T-helper 2 cell treated with Interferon-gamma antibody and Interleukin-4, amounts not matched to agents 5 μg/mL and 100 μg/mL, for 36 hours (primary cell): Measurements from ENCODE around the gene NR1H2.
A peak's percentile ranks its signal among the peaks of the same experiment; 100 is the strongest.

Experiments
- DNase-seq: peaks from one replicate; pipeline ENCODE4 v3.0.0; 2021; ENCODE audit warnings: low spot score
- H3K27ac Mint-ChIP-seq: one replicate; pipeline ENCODE4 v1.8.0; 2021; ENCODE audit warnings: mild to moderate bottlenecking, mixed read lengths
- H3K27me3 Mint-ChIP-seq: one replicate; pipeline ENCODE4 v1.8.0; 2021; ENCODE audit warnings: low read depth, mixed read lengths
- H3K36me3 Mint-ChIP-seq: one replicate; pipeline ENCODE4 v1.8.0; 2021; ENCODE audit warnings: low read depth, mixed read lengths
- H3K4me1 Mint-ChIP-seq: one replicate; pipeline ENCODE4 v1.8.0; 2021; ENCODE audit warnings: low read depth, mixed read lengths
- H3K4me3 Mint-ChIP-seq: one replicate; pipeline ENCODE4 v1.8.0; 2022; ENCODE audit warnings: mild to moderate bottlenecking, moderate library complexity, mixed read lengths
- H3K9me3 Mint-ChIP-seq: one replicate; pipeline ENCODE4 v1.8.0; 2021; ENCODE audit warnings: mixed read lengths

The NR1H2 gene

DNA sequence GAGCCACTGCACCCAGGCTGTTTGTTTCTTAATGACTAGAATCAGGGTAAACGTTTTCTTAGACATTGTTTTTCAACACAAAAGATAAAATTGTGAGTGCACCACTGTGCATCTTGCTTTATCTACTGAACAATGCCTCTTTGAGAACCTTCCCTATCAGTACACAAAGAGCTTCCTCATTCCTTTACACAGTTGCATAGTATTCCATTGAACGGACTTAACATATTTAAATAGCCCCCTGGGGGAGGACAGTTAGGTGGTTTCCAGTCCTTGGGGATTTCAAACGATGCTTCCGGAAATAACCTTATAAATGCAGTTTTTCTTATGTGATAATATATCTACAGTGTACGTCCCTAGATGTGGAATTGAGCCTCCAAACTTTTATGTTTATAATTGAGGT lies 16.5 kb downstream of the NR1H2 start:
- no peak overlapping the region for H3K4me3 Mint-ChIP-seq
- no peaks in the 10 kb centered on the region for H3K4me1 Mint-ChIP-seq
- peaks cover 32% of the 10 kb centered on the region for H3K36me3 Mint-ChIP-seq
- no peak overlapping the region for H3K27ac Mint-ChIP-seq
- no peaks in the 10 kb centered on the region for H3K27me3 Mint-ChIP-seq
- no peaks in the 10 kb centered on the region for H3K9me3 Mint-ChIP-seq
- no peak for DNase-seq

DNA sequence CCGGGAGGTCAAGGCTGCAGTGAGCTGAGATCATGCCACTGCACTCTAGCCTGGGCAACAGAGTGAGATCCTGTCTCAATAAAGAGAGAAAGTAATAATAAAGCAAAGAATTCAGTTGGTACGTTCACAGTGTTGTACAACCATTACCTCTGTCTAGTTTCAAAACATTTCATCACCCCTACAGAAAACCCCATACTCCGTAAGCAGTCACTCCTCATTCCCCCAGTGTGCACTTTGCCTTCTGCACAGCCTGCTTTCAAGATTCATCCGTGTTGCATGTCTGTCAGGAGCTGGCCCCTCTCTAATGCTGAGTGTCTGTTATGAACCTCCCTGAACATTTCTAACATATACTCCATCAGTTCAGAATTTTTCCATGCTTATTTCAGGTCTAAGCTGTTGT lies 17.3 kb downstream of the NR1H2 start:
- Mint-ChIP-seq H3K27ac (no peak overlapping the region), H3K27me3 (no peaks in the 10 kb centered on the region), H3K4me1 (no peaks in the 10 kb centered on the region), H3K4me3 (no peak overlapping the region), H3K9me3 (no peaks in the 10 kb centered on the region), H3K36me3 (peaks cover 34% of the 10 kb centered on the region)
- DNase-seq: no peak

DNA sequence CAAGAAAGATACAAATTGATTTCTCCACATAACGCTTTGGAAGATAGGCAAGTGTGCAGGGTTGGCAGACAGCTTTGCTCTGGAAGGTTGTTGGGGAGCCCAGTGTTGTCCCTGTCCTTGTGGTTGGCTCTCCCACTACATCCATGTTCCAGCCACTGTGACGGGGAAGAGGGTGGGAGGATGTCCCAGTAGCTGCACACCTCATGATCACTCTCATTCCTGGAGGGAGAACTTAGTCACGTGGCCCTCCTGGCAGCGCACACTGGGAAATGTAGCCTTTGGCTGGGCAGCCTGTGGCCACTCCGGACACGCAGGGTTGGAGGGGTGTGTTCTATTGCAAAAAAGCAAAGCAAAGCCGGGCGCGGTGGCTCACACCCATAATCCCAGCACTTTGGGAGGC lies 17.8 kb downstream of the NR1H2 start:
- Mint-ChIP-seq H3K4me3 (no peak overlapping the region), H3K36me3 (peaks cover 35% of the 10 kb centered on the region), H3K27ac (no peak overlapping the region), H3K9me3 (no peaks in the 10 kb centered on the region), H3K27me3 (no peaks in the 10 kb centered on the region), H3K4me1 (no peaks in the 10 kb centered on the region)
- no peak for DNase-seq

DNA sequence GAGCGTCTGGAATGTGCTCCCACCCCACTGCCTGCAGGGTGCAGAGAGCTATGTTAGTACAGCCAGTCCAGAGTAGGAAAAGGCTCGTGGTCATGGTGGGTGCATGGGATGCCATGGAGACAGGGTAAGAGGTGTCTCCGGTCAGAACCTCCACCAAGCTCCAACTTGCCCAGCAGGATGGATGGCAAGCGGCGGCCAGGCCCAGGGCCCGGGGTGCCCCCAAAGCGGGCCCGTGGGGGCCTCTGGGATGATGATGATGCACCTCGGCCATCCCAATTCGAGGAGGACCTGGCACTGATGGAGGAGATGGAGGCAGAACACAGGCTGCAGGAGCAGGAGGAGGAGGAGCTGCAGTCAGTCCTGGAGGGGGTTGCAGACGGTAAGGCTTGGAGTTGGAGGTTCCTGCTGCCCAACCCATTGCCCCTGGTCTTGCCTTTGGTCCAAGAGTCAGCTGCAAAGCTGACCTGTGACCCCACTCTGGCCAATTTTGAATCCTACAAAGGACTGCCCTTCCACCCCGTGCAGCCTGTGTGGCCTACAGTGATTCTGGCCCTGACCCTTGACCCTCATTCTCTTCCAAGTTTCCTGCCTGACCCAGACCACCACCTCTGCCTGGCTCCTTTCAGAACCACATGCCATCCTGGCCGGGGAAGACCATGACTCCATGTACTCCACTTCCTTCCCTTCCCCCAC lies 22.6 kb downstream of the NR1H2 start:
- H3K9me3 Mint-ChIP-seq: no peaks in the 10 kb centered on the region
- H3K4me3 Mint-ChIP-seq: no peak overlapping the region
- H3K36me3 Mint-ChIP-seq: peaks cover 23% of the 10 kb centered on the region
- H3K27ac Mint-ChIP-seq: no peak overlapping the region
- no peaks in the 10 kb centered on the region for H3K27me3 Mint-ChIP-seq
- no peak for DNase-seq
- H3K4me1 Mint-ChIP-seq: no peaks in the 10 kb centered on the region

DNA sequence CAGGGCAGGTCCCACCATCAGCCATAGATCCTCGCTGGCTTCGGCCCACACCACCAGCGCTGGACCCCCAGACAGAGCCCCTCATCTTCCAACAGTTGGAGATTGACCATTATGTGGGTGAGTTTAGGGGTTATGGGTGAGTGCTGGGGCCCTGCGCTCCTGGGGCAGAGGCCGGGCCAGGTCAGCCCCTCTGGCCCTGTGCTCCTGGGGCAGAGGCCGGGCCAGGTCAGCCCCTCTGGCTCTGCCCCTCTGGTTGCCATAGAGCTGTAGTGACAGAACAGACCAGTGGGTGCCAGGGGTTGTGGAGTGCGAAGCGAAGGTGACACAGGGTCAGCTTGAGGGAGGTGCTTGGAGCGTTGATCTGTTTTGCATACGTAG lies 23.1 kb downstream of the NR1H2 start:
- Mint-ChIP-seq H3K4me1 (no peaks in the 10 kb centered on the region), H3K4me3 (no peak overlapping the region), H3K27ac (no peak overlapping the region), H3K36me3 (peaks cover 19% of the 10 kb centered on the region), H3K27me3 (no peaks in the 10 kb centered on the region), H3K9me3 (no peaks in the 10 kb centered on the region)
- no peak for DNase-seq

DNA sequence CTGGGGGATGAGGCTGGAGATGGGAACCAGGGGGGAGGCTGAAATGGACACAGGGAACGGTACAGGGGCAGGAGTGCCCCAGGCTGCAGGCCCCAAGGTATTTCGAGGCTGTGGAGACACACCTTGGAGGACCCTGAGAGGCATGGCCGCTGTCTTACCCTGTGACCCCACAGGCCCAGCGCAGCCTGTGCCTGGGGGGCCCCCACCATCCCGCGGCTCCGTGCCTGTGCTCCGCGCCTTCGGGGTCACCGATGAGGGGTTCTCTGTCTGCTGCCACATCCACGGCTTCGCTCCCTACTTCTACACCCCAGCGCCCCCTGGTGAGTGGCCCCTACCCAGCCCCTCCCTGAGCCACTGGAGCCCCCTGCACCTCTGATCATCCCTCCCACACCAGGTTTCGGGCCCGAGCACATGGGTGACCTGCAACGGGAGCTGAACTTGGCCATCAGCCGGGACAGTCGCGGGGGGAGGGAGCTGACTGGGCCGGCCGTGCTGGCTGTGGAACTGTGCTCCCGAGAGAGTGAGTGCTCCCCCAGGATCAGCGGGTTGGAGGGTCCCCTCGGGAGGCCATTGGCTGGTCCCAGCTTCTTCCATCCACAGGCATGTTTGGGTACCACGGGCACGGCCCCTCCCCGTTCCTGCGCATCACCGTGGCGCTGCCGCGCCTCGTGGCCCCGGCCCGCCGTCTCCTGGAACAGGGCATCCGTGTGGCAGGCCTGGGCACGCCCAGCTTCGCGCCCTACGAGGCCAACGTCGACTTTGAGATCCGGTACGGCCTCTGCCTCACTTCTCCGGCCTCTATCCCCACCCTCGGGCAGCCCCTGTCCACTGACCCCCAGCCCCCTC lies 25.6 kb downstream of the NR1H2 start:
- no peaks in the 10 kb centered on the region for H3K9me3 Mint-ChIP-seq
- no peak overlapping the region for H3K4me3 Mint-ChIP-seq
- H3K27me3 Mint-ChIP-seq: no peaks in the 10 kb centered on the region
- H3K36me3 Mint-ChIP-seq: peaks cover 26% of the 10 kb centered on the region
- no peaks in the 10 kb centered on the region for H3K4me1 Mint-ChIP-seq
- H3K27ac Mint-ChIP-seq: no peak overlapping the region
- DNase-seq: no peak

DNA sequence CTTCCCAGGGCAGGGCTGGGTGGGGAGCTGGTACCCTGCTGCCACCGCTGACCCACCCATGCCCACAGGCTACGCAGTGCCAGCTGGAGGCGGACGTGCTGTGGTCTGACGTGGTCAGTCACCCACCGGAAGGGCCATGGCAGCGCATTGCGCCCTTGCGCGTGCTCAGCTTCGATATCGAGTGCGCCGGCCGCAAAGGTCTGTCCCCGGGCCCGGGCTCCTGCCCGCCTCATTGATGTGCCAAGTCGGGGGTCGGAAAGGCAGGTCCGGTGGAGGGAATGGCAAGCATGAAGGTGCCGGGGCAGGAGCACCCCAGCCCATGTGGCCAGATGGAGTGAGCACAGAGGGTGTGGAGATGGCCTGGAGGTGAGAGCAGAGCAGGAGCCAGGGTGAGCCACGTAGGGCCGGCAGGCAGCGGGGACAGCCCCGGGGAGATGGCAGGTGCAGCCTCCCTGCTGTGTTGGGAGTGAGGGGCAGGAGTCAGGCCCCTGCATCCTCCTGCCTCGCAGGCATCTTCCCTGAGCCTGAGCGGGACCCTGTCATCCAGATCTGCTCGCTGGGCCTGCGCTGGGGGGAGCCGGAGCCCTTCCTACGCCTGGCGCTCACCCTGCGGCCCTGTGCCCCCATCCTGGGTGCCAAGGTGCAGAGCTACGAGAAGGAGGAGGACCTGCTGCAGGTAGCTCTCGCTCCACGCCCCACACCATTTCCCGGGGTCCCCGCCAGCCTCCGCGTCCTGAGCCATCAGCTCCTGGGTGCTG lies 26.5 kb downstream of the NR1H2 start:
- Mint-ChIP-seq H3K4me1 (no peaks in the 10 kb centered on the region), H3K9me3 (no peaks in the 10 kb centered on the region), H3K4me3 (no peak overlapping the region), H3K27ac (no peak overlapping the region), H3K36me3 (peaks cover 28% of the 10 kb centered on the region), H3K27me3 (no peaks in the 10 kb centered on the region)
- DNase-seq: no peak

DNA sequence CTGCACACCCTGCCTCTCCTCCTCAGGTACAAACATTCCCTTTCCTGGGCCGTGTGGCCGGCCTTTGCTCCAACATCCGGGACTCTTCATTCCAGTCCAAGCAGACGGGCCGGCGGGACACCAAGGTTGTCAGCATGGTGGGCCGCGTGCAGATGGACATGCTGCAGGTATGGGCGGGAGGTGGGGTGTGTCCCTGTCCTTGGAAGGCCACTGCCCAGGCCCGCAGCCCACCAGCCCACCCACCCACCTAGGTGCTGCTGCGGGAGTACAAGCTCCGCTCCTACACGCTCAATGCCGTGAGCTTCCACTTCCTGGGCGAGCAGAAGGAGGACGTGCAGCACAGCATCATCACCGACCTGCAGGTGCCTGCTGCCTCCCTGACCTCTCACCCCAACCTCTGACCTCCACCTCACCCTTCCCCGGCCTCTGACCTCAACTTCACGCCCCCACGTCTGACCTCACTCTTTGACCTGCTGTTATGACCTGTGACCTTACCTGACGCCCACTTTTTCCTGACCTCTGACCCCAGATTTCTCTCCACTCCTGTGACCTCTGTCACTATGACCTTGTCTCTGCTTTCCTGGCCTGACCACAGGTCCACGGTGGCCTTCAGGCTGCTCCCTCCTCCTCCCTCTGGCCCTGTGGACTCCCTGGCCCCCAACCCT lies 30.0 kb downstream of the NR1H2 start:
- H3K36me3 Mint-ChIP-seq: peaks cover 25% of the 10 kb centered on the region
- no peaks in the 10 kb centered on the region for H3K4me1 Mint-ChIP-seq
- DNase-seq: no peak
- no peaks in the 10 kb centered on the region for H3K9me3 Mint-ChIP-seq
- no peaks in the 10 kb centered on the region for H3K27me3 Mint-ChIP-seq
- no peak overlapping the region for H3K4me3 Mint-ChIP-seq
- H3K27ac Mint-ChIP-seq: peak overlapping the region; percentile 38

DNA sequence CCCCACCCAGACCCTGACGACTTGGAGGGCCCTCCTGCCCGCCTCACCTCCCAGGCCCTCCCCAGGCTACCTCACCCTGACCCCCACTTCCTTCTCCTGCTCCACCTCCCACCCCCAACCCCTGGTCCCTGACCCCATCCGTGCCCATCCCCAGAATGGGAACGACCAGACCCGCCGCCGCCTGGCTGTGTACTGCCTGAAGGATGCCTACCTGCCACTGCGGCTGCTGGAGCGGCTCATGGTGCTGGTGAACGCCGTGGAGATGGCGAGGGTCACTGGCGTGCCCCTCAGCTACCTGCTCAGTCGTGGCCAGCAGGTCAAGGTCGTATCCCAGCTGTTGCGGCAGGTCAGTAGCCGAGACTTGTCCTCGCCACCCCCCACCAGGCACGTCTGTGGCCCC lies 30.6 kb downstream of the NR1H2 start:
- no peak overlapping the region for H3K27ac Mint-ChIP-seq
- H3K9me3 Mint-ChIP-seq: no peaks in the 10 kb centered on the region
- no peak for DNase-seq
- no peaks in the 10 kb centered on the region for H3K4me1 Mint-ChIP-seq
- no peak overlapping the region for H3K4me3 Mint-ChIP-seq
- peaks cover 24% of the 10 kb centered on the region for H3K36me3 Mint-ChIP-seq
- H3K27me3 Mint-ChIP-seq: no peaks in the 10 kb centered on the region

DNA sequence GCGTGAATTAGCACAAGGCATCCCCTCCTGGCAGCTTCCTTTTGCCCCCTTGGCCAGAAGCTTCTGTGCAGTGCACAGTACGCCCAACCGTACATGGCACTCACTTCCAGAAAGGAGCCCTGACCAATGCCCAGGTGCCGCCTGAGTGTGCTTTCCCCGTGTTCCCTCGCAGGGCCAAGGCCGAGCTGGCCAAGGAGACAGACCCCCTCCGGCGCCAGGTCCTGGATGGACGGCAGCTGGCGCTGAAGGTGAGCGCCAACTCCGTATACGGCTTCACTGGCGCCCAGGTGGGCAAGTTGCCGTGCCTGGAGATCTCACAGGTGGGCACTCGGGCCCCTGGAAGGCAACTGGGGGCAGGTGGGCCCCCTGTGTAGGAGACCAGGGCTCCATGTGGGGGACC lies 33.1 kb downstream of the NR1H2 start:
- H3K27ac Mint-ChIP-seq: no peak overlapping the region
- DNase-seq: no peak
- no peaks in the 10 kb centered on the region for H3K27me3 Mint-ChIP-seq
- no peak overlapping the region for H3K4me3 Mint-ChIP-seq
- H3K9me3 Mint-ChIP-seq: no peaks in the 10 kb centered on the region
- H3K4me1 Mint-ChIP-seq: no peaks in the 10 kb centered on the region
- H3K36me3 Mint-ChIP-seq: peaks cover 27% of the 10 kb centered on the region

DNA sequence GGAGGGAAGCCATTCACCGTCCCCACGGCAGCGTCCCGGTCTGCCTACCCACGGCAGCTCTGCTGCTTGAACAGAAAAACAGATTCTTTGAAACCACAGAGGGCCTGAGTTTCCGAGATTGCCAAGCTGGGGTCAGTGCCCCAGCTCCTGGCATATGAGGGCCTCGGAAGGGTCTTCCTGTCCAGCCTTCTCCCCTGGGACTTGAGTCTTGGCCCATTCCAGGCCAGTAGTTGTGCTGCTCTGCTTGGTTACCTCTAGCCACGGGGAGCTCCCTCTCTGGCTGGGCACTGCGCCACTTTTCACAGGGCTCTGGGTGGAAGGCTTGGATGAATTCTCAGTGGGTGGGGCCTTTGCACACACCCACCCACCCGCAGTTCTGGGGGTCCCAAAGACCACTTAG lies 33.9 kb downstream of the NR1H2 start:
- no peak overlapping the region for H3K4me3 Mint-ChIP-seq
- H3K27me3 Mint-ChIP-seq: no peaks in the 10 kb centered on the region
- no peaks in the 10 kb centered on the region for H3K9me3 Mint-ChIP-seq
- H3K27ac Mint-ChIP-seq: no peak overlapping the region
- no peaks in the 10 kb centered on the region for H3K4me1 Mint-ChIP-seq
- peaks cover 31% of the 10 kb centered on the region for H3K36me3 Mint-ChIP-seq
- DNase-seq: no peak

DNA sequence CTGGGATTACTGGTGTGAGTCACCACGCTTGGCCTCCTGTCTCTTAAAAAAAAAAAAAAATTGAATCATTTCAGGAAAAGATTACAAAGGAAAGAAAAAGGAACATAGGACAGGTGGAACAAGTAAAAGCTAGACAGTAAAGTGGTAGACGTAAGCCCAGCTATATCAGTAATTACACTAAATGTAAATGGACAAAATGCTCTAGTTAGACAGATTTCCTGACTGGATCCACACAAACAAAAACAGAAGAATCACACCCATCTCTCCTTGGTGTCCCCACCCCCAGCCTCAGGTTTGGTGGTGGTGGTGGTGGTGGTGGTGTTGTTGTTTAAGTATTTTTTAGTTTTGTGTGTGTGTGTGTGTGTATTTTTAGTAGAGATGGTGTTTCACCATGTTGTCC lies 36.2 kb downstream of the NR1H2 start:
- Mint-ChIP-seq H3K27ac (no peak overlapping the region), H3K36me3 (peaks cover 19% of the 10 kb centered on the region)
- DNase-seq: no peak

DNA sequence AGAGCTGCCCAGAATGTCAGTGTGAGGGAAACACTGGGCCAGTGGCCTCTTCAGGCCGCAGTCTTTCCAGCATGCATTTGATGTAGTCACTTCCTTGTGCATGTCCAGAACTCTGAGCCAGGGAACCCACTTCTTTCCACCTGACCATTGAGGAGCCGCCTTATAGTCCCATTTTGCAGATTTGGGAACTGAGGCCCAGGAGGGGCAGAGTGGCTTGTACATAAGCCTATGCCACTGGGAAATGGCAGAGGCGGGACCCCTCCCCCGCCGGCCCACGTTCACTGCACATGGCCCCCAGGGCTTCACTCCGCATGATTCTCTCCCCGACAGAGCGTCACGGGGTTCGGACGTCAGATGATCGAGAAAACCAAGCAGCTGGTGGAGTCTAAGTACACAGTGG lies 36.8 kb downstream of the NR1H2 start:
- no peaks in the 10 kb centered on the region for H3K9me3 Mint-ChIP-seq
- H3K4me1 Mint-ChIP-seq: no peaks in the 10 kb centered on the region
- no peak overlapping the region for H3K27ac Mint-ChIP-seq
- no peak for DNase-seq
- H3K27me3 Mint-ChIP-seq: no peaks in the 10 kb centered on the region
- H3K4me3 Mint-ChIP-seq: no peak overlapping the region
- H3K36me3 Mint-ChIP-seq: peaks cover 19% of the 10 kb centered on the region

More for the DNA sequence above, 36.2 kb downstream of the NR1H2 start:
- no peak overlapping the region for H3K4me3 Mint-ChIP-seq
- H3K27me3 Mint-ChIP-seq: no peaks in the 10 kb centered on the region
- H3K9me3 Mint-ChIP-seq: no peaks in the 10 kb centered on the region
- no peaks in the 10 kb centered on the region for H3K4me1 Mint-ChIP-seq

DNA sequence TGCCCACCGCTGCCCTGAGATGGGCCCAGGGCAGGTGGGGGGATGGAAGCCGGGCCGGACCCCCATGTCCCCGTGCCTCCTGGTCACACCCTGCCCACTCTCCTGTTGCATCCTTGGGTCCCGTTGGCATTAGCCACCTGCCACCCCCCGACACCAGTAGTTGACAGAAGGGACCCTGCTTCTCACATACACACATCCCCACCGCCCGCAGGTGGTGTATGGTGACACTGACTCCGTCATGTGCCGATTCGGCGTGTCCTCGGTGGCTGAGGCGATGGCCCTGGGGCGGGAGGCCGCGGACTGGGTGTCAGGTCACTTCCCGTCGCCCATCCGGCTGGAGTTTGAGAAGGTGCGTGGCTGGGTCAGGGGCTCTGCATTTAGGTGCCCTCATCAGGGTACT lies 37.3 kb downstream of the NR1H2 start:
- Mint-ChIP-seq H3K27me3 (no peaks in the 10 kb centered on the region), H3K27ac (no peak overlapping the region), H3K4me3 (no peak overlapping the region), H3K36me3 (peaks cover 19% of the 10 kb centered on the region), H3K4me1 (no peaks in the 10 kb centered on the region), H3K9me3 (no peaks in the 10 kb centered on the region)
- no peak for DNase-seq
